ENCODE data around the gene DHX8. TPM values are rescaled to one million over a fixed set of nuclear protein-coding genes. Genes with fewer than 3 reads are reported as not detected.

Gene DHX8
- total RNA-seq, 1 experiment from 2014 or later: 53.5 TPM

- no peak for ATAC-seq
- Histone ChIP-seq H3K36me3 (ENCODE audit: control insufficient read depth in 1 of 2, insufficient read depth in 2 of 2, low read length in 2 of 2) (no peaks in the 10 kb centered on the region), H3K9me2 (ENCODE audit: insufficient read depth) (no peaks in the 10 kb centered on the region), H3K4me2 (ENCODE audit: low read length) (no peak overlapping the region), H3K4me3 (replicated peaks in 1 of 2; ENCODE audit: low read depth in 1 of 2, low read length in 2 of 2) (no peak overlapping the region), H3K79me2 (ENCODE audit: insufficient read depth, low read length) (no peaks in the 10 kb centered on the region), H3K27me3 (ENCODE audit: insufficient read depth, low read length) (no peaks in the 10 kb centered on the region), H3K27ac (ENCODE audit: low read depth, low read length) (no peak overlapping the region), H3K9ac (ENCODE audit: low read length) (no peak overlapping the region), H3K4me1 (ENCODE audit: control insufficient read depth in 1 of 2, insufficient read depth in 2 of 2, low read length in 2 of 2) (peaks cover 0 to under 1% of the 10 kb centered on the region in 2 experiments; a peak in 2 of 4 replicates), H2AFZ (ENCODE audit: low read depth, low read length, poor library complexity, severe bottlenecking) (no peak overlapping the region), H4K20me1 (ENCODE audit: insufficient read depth) (no peaks in the 10 kb centered on the region), H3K9me3 (ENCODE audit: control insufficient read depth in 1 of 2, insufficient read depth in 1 of 2, low read depth in 1 of 2, low read length in 2 of 2) (no peaks in the 10 kb centered on the region)
- intact Hi-C loops (cut with micrococcal nuclease): loop anchor here (2.0 kb wide), 1 partner anchor 57 kb away; no protein-coding TSS in a partner anchor
- no TSS peak for BruUV-seq (replicated peaks)
- DNase-seq (ENCODE audit: low read depth, low spot score): no peak
- ChIA-PET RAD21 (ENCODE audit: low non-redundant PET in 1 of 2, low total read pairs in 2 of 2, uncharacterized antibody in 2 of 2, unreplicated experiment in 2 of 2) (no interaction called here), CTCF (interaction anchor here (0.6 kb wide), 1 partner anchor 84 kb away, joined by 3 read pairs; no protein-coding TSS in a partner anchor), POLR2A (interaction anchor here (0.9 kb wide), 1 partner anchor 163 kb away, joined by 3 read pairs; no protein-coding TSS in a partner anchor)
- no peak for TF ChIP-seq MAX (IDR thresholded peaks at IDR 0.05)
- no peak for TF ChIP-seq TCF7L2 (IDR thresholded peaks at IDR 0.05; ENCODE audit: borderline replicate concordance, extremely low read depth, insufficient read depth, insufficient read length)
- no peak for TF ChIP-seq YY1 (IDR thresholded peaks at IDR 0.05; ENCODE audit: extremely low read depth, insufficient replicate concordance, low read depth, low read length)
- no peak for TF ChIP-seq POLR2A (IDR thresholded peaks at IDR 0.05; ENCODE audit: borderline replicate concordance, extremely low read depth, insufficient read depth, insufficient read length)
- no peak for TF ChIP-seq RAD21 (IDR thresholded peaks at IDR 0.05; ENCODE audit: low read depth)
- no peak for TF ChIP-seq REST (IDR thresholded peaks at IDR 0.05; ENCODE audit: low read depth)
- no peak for TF ChIP-seq EZH2 (IDR thresholded peaks at IDR 0.05)
- TF ChIP-seq ZBTB33 (IDR thresholded peaks at IDR 0.05; ENCODE audit: extremely low read depth, insufficient replicate concordance, low read length): no peak
- no peak for TF ChIP-seq CBX3 (IDR thresholded peaks at IDR 0.05; ENCODE audit: low read depth)
- TF ChIP-seq EZH2phosphoT487 (IDR thresholded peaks at IDR 0.05; ENCODE audit: borderline replicate concordance): no peak
- no peak for TF ChIP-seq CEBPB (IDR thresholded peaks at IDR 0.05; ENCODE audit: low read depth)
- no peak for TF ChIP-seq ZFX (IDR thresholded peaks at IDR 0.05)
- no peak for TF ChIP-seq JUND (IDR thresholded peaks at IDR 0.05)
- no peak for TF ChIP-seq FOSL1 (IDR thresholded peaks at IDR 0.05; ENCODE audit: low read depth)
- TF ChIP-seq SRF (IDR thresholded peaks at IDR 0.05; ENCODE audit: low read depth): no peak
Observed at GRCh38 chr17:43477832-43478634, 5.7 kb upstream of the DHX8 start.

Measured in HCT116 (cell line).